ENCODE measurements around the gene PCDHA1.

DNA sequence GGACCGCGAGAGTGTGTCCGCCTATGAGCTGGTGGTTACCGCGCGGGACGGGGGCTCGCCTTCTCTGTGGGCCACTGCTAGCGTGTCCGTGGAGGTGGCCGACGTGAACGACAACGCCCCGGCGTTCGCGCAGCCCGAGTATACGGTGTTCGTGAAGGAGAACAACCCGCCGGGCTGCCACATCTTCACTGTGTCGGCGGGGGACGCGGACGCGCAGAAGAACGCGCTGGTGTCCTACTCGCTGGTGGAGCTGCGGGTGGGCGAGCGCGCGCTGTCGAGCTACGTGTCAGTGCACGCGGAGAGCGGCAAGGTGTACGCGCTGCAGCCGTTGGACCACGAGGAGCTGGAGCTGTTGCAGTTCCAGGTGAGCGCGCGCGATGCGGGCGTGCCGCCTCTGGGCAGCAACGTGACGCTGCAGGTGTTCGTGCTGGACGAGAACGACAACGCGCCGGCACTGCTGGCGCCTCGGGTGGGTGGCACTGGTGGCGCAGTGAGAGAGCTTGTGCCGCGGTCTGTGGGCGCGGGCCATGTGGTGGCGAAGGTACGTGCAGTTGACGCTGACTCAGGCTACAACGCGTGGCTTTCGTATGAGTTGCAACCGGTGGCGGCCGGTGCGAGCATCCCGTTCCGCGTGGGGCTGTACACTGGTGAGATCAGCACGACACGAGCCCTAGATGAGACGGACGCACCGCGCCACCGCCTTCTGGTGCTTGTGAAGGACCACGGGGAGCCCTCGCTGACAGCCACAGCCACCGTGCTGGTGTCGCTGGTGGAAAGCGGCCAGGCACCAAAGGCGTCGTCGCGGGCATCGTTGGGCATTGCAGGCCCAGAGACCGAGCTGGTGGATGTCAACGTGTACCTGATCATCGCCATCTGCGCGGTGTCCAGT is 49.9 kb downstream of the PCDHA1 start:
- no peak for TF ChIP-seq POLR2A (IDR thresholded peaks at IDR 0.05)
- TF ChIP-seq, protein P1, sequence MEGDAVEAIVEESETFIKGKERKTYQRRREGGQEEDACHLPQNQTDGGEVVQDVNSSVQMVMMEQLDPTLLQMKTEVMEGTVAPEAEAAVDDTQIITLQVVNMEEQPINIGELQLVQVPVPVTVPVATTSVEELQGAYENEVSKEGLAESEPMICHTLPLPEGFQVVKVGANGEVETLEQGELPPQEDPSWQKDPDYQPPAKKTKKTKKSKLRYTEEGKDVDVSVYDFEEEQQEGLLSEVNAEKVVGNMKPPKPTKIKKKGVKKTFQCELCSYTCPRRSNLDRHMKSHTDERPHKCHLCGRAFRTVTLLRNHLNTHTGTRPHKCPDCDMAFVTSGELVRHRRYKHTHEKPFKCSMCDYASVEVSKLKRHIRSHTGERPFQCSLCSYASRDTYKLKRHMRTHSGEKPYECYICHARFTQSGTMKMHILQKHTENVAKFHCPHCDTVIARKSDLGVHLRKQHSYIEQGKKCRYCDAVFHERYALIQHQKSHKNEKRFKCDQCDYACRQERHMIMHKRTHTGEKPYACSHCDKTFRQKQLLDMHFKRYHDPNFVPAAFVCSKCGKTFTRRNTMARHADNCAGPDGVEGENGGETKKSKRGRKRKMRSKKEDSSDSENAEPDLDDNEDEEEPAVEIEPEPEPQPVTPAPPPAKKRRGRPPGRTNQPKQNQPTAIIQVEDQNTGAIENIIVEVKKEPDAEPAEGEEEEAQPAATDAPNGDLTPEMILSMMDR (IDR thresholded peaks at IDR 0.05): no peak
- no peak for TF ChIP-seq POLR2AphosphoS5 (IDR thresholded peaks at IDR 0.05)
